IMR-90 (cell line): ENCODE measurements around the gene EGFL7. TPM values are rescaled to one million over a fixed set of nuclear protein-coding genes. Genes with fewer than 3 reads are reported as not detected.

Experiments
- ATAC-seq: fragments of 200-7000 bp; cut with Tn5 transposase; 2 replicates; pipeline ENCODE4 v1.9.1; 2020; ENCODE audit warnings: low read depth, mild to moderate bottlenecking, moderate library complexity
- BruUV-seq: library from RNA; stranded (reverse); fragments of 400-500 nt; replicated peaks from 2 replicates; lab custom pipeline; 2021; lab: Mats Ljungman, UMichigan
- CTCF ChIA-PET: fragments of 300-600 bp; formaldehyde crosslinking; extraction: SDS; loops from one replicate; lab custom pipeline; 2021; ENCODE audit warnings: antibody characterized with exemption; lab: Yijun Ruan, JAX
- POLR2A ChIA-PET: fragments of 300-600 bp; sonication (Branson Sonifier 250); formaldehyde crosslinking; loops from one replicate; lab custom pipeline; 2022; ENCODE audit warnings: antibody characterized with exemption; ENCODE audit not compliant: unreplicated experiment; lab: Charles Lee
- DNase-seq: peaks from one replicate; pipeline ENCODE4 v3.0.0; 2013
- H2AFZ ChIP-seq: replicated peaks from 2 replicates; pipeline ENCODE3; 2013; ENCODE audit warnings: low read length, mild to moderate bottlenecking; ENCODE audit not compliant: poor library complexity
- H2AK5ac ChIP-seq: 2 replicates; pipeline ENCODE4 v1.6.1; 2013; ENCODE audit warnings: low read depth, low read length, inconsistent platforms
- H2AK9ac ChIP-seq: replicated peaks from 2 replicates; pipeline ENCODE3; 2013; ENCODE audit warnings: mild to moderate bottlenecking, low read depth, low read length, moderate library complexity; ENCODE audit not compliant: poor library complexity
- H2BK120ac ChIP-seq: 2 replicates; pipeline ENCODE4 v1.6.1; 2013; ENCODE audit warnings: low read depth, low read length, inconsistent platforms
- H2BK15ac ChIP-seq: 3 replicates; pipeline ENCODE4 v1.6.1; 2013; ENCODE audit warnings: low read depth, low read length, inconsistent platforms
- H2BK20ac ChIP-seq: 2 replicates; pipeline ENCODE4 v1.6.1; 2013; ENCODE audit warnings: low read depth, mild to moderate bottlenecking, inconsistent platforms, low read length, moderate library complexity
- H2BK5ac ChIP-seq: 2 replicates; pipeline ENCODE4 v1.6.1; 2013; ENCODE audit warnings: mild to moderate bottlenecking, low read depth, low read length, inconsistent platforms; ENCODE audit not compliant: poor library complexity, severe bottlenecking
- H3K14ac ChIP-seq: replicated peaks from 2 replicates; pipeline ENCODE4 v1.6.1; 2013; ENCODE audit warnings: low read depth, low read length, inconsistent platforms
- H3K18ac ChIP-seq: 2 replicates; pipeline ENCODE4 v1.6.1; 2013; ENCODE audit warnings: low read depth, low read length, control low read depth
- H3K23ac ChIP-seq: 2 replicates; pipeline ENCODE4 v1.6.1; 2013; ENCODE audit warnings: low read depth, low read length, inconsistent platforms
- H3K27ac ChIP-seq: 2 replicates; pipeline ENCODE4 v1.5.1; 2013; ENCODE audit warnings: mild to moderate bottlenecking, control low read depth, low read length; ENCODE audit not compliant: insufficient read depth
- H3K27me3 ChIP-seq: 2 replicates; pipeline ENCODE4 v1.6.1; 2013; ENCODE audit warnings: low read length; ENCODE audit not compliant: control insufficient read depth, insufficient read depth
- H3K36me3 ChIP-seq: 2 replicates; pipeline ENCODE4 v1.6.1; 2013; ENCODE audit warnings: low read length, mixed read lengths; ENCODE audit not compliant: control insufficient read depth, insufficient read depth
- H3K4ac ChIP-seq: 2 replicates; pipeline ENCODE4 v1.6.1; 2013; ENCODE audit warnings: low read depth, low read length, inconsistent platforms
- H3K4me1 ChIP-seq: 2 replicates; pipeline ENCODE4 v1.6.1; 2013; ENCODE audit warnings: low read length, mixed read lengths; ENCODE audit not compliant: control insufficient read depth, insufficient read depth
- H3K4me2 ChIP-seq: 2 replicates; pipeline ENCODE4 v1.6.1; 2013; ENCODE audit warnings: low read depth, mild to moderate bottlenecking, control low read depth, low read length, moderate library complexity
- H3K4me3 ChIP-seq: 2 replicates; pipeline ENCODE4 v1.5.1; 2013; ENCODE audit warnings: low read depth, mild to moderate bottlenecking, control low read depth, low read length, moderate library complexity; ENCODE audit not compliant: insufficient read depth
- H3K56ac ChIP-seq: 2 replicates; pipeline ENCODE4 v1.6.1; 2013; ENCODE audit warnings: low read length, inconsistent platforms; ENCODE audit not compliant: insufficient read depth; ENCODE audit errors: extremely low read depth
- H3K79me1 ChIP-seq, 2 experiments: 2 replicates each; pipeline ENCODE4 v1.6.1; 2013; ENCODE audit warnings: low read length in 2 of 2, inconsistent platforms in 1 of 2, low read depth in 1 of 2
- H3K9ac ChIP-seq: 2 replicates; pipeline ENCODE4 v1.6.1; 2013; ENCODE audit warnings: low read depth, low read length, control low read depth
- H3K9me1 ChIP-seq: 2 replicates; pipeline ENCODE4 v1.6.1; 2013; ENCODE audit warnings: low read length, inconsistent platforms; ENCODE audit not compliant: insufficient read depth
- H3K9me3 ChIP-seq: 2 replicates; pipeline ENCODE4 v1.6.1; 2013; ENCODE audit warnings: low read length; ENCODE audit not compliant: control insufficient read depth, insufficient read depth
- H4K20me1 ChIP-seq: 2 replicates; pipeline ENCODE4 v1.6.1; 2013; ENCODE audit warnings: low read length, inconsistent platforms; ENCODE audit not compliant: insufficient read depth
- H4K5ac ChIP-seq: 2 replicates; pipeline ENCODE4 v1.6.1; 2013; ENCODE audit warnings: mild to moderate bottlenecking, low read depth, low read length, control low read depth
- H4K8ac ChIP-seq, 2 experiments: 2 replicates each; pipeline ENCODE4 v1.6.1; 2013; ENCODE audit warnings: low read depth in 2 of 2, low read length in 2 of 2, control low read depth in 1 of 2, inconsistent platforms in 1 of 2
- H4K91ac ChIP-seq: 2 replicates; pipeline ENCODE4 v1.6.1; 2013; ENCODE audit warnings: low read depth, low read length, inconsistent platforms; ENCODE audit not compliant: insufficient read depth
- BHLHE40 ChIP-seq: fragments of 150-350 bp; IDR thresholded peaks from 2 replicates; pipeline ENCODE4 v1.6.1; 2016; ENCODE audit warnings: mild to moderate bottlenecking, low read depth, low read length
- CEBPB ChIP-seq: IDR thresholded peaks from 2 replicates; pipeline ENCODE4 v1.6.1; 2012; ENCODE audit warnings: low read depth, low read length, improper control_type of control experiment
- CHD1 ChIP-seq: IDR thresholded peaks from 2 replicates; pipeline ENCODE4 v1.6.1; 2012; ENCODE audit warnings: low read depth, low read length, improper control_type of control experiment
- FOS ChIP-seq: fragments of 150-350 bp; IDR thresholded peaks from 2 replicates; pipeline ENCODE4 v1.6.1; 2016; ENCODE audit warnings: low read depth, low read length
- MAFK ChIP-seq: IDR thresholded peaks from 2 replicates; pipeline ENCODE4 v1.6.1; 2012; ENCODE audit warnings: low read depth, low read length, improper control_type of control experiment
- MAZ ChIP-seq: IDR thresholded peaks from 2 replicates; pipeline ENCODE4 v1.6.1; 2012; ENCODE audit warnings: low read depth, mild to moderate bottlenecking, low read length, improper control_type of control experiment, moderate library complexity, borderline replicate concordance
- MXI1 ChIP-seq: IDR thresholded peaks from 2 replicates; pipeline ENCODE4 v1.6.1; 2012; ENCODE audit warnings: low read depth, mild to moderate bottlenecking, low read length, moderate library complexity, borderline replicate concordance
- NFE2L2 ChIP-seq: fragments of 150-350 bp; IDR thresholded peaks from 2 replicates; pipeline ENCODE4 v1.6.1; 2016; ENCODE audit warnings: low read depth, mild to moderate bottlenecking, low read length
- POLR2A ChIP-seq: IDR thresholded peaks from 2 replicates; pipeline ENCODE4 v1.6.1; 2012; ENCODE audit warnings: mild to moderate bottlenecking, low read depth, low read length
- RAD21 ChIP-seq: IDR thresholded peaks from 2 replicates; pipeline ENCODE4 v1.6.1; 2012; ENCODE audit warnings: low read length, improper control_type of control experiment
- RFX5 ChIP-seq: IDR thresholded peaks from 2 replicates; pipeline ENCODE4 v1.8.0; 2012; ENCODE audit warnings: low read depth, mild to moderate bottlenecking, low read length, moderate library complexity
- SMC3 ChIP-seq: fragments of 150-350 bp; IDR thresholded peaks from 2 replicates; pipeline ENCODE4 v1.6.1; 2016; ENCODE audit warnings: low read depth, mild to moderate bottlenecking, antibody characterized with exemption, low read length, moderate library complexity
- WGBS, 2 experiments: methylation state at CpG; one replicate each; pipeline versions ENCODE4 v1.1.5 to v1.1.7; 2013; ENCODE audit warnings: missing lambda C conversion rate in 2 of 2; ENCODE audit not compliant: insufficient read length in 1 of 2; ENCODE audit errors: extremely low coverage in 2 of 2; 5-methylcytosine and 5-hydroxymethylcytosine counted together
- dilution Hi-C: fragments of 300-500 bp; cut with HindIII; formaldehyde crosslinking; loops from one replicate; pipeline ENCODE4 v1.14.3; 2018; ENCODE audit warnings: low sequenced_read_pairs; ENCODE audit not compliant: unreplicated experiment
- in situ Hi-C: fragments of 300-500 bp; cut with MboI; formaldehyde crosslinking; loops from 3 replicates; pipeline ENCODE4 v1.14.3; 2019; ENCODE audit warnings: low sequenced_read_pairs, inconsistent platforms, mixed read lengths
- intact Hi-C: fragments of 100-400 bp; cut with micrococcal nuclease; formaldehyde crosslinking; loops from 2 replicates; pipeline ENCODE4 v1.10.0; 2022
- polyA plus RNA-seq, 3 experiments: library from polyadenylated mRNA; depleted of rRNA; stranded (reverse); fragments of >200 nt; gene quantifications; 2 replicates each; pipeline ENCODE4 v1.2.3, GENCODE V29; 2012; ENCODE audit warnings: low replicate concordance in 1 of 3
- total RNA-seq: library from RNA; depleted of rRNA; stranded (reverse); fragments of >200 nt; gene quantifications from 2 replicates; pipeline ENCODE4 v1.2.3, GENCODE V29; 2012
- TF ChIP-seq, protein P1 (sequence below): conservative IDR thresholded peaks from 2 replicates; pipeline ENCODE4 v1.5.1; 2012; ENCODE audit warnings: mild to moderate bottlenecking, low read depth, low read length, improper control_type of control experiment
- TF ChIP-seq, protein P2 (sequence below): fragments of 150-350 bp; IDR thresholded peaks from 2 replicates; pipeline ENCODE4 v1.6.1; 2017; ENCODE audit warnings: mild to moderate bottlenecking, antibody characterized with exemption, low read length, low read depth
- TF ChIP-seq, protein P3 (sequence below): fragments of 150-350 bp; IDR thresholded peaks from 2 replicates; pipeline ENCODE4 v1.6.1; 2016; ENCODE audit warnings: low read depth, mild to moderate bottlenecking, low read length, moderate library complexity, borderline replicate concordance

Gene EGFL7
- total and polyA plus RNA-seq, 2 of the 4 experiments (the other 2 are of a cell fraction) = 2.2 to 10.4 TPM

DNA sequence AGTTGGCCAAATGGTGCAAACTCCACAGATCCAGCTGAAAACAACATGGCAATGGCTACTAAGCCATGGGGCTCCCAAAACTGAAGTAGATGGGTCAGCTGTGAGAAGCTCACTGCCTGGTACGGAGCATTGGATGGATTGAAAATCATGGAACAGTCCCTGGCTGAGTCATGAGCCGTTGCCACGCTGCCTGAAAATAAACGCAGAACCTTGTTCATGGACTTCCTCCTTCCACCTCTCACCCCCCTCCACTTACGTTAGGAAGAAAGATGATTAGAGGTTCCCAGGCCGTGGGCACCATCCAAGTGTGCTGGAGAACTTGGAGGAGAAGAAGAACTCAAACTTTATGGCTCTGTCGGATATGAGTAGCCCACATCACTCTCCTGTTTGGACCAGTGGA, 42.8 kb downstream of the EGFL7 start:
- H4K20me1 ChIP-seq = no peaks in the 10 kb centered on the region
- no peak overlapping the region for H3K4me3 ChIP-seq
- no peak overlapping the region for H2BK120ac ChIP-seq
- H3K36me3 ChIP-seq = no peaks in the 10 kb centered on the region
- no peaks in the 10 kb centered on the region for H3K9me3 ChIP-seq
- no peaks in the 10 kb centered on the region for H3K4me1 ChIP-seq
- no peak overlapping the region for H3K56ac ChIP-seq
- in situ Hi-C loops = no loop called here
- no peak overlapping the region for H4K91ac ChIP-seq
- H2AFZ ChIP-seq = no peak overlapping the region
- ChIA-PET CTCF (no interaction called here), POLR2A (no interaction called here)
- peak; percentile 42; the same call in 1 of the 2 replicates for ATAC-seq
- TF ChIP-seq SMC3 (no peak), CEBPB (no peak), BHLHE40 (no peak), FOS (no peak), MAFK (no peak), POLR2A (no peak), CHD1 (no peak), NFE2L2 (no peak), MXI1 (no peak), RAD21 (no peak), RFX5 (no peak), MAZ (no peak)
- TF ChIP-seq, protein P1, sequence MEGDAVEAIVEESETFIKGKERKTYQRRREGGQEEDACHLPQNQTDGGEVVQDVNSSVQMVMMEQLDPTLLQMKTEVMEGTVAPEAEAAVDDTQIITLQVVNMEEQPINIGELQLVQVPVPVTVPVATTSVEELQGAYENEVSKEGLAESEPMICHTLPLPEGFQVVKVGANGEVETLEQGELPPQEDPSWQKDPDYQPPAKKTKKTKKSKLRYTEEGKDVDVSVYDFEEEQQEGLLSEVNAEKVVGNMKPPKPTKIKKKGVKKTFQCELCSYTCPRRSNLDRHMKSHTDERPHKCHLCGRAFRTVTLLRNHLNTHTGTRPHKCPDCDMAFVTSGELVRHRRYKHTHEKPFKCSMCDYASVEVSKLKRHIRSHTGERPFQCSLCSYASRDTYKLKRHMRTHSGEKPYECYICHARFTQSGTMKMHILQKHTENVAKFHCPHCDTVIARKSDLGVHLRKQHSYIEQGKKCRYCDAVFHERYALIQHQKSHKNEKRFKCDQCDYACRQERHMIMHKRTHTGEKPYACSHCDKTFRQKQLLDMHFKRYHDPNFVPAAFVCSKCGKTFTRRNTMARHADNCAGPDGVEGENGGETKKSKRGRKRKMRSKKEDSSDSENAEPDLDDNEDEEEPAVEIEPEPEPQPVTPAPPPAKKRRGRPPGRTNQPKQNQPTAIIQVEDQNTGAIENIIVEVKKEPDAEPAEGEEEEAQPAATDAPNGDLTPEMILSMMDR = no peak
- TF ChIP-seq, protein P2, sequence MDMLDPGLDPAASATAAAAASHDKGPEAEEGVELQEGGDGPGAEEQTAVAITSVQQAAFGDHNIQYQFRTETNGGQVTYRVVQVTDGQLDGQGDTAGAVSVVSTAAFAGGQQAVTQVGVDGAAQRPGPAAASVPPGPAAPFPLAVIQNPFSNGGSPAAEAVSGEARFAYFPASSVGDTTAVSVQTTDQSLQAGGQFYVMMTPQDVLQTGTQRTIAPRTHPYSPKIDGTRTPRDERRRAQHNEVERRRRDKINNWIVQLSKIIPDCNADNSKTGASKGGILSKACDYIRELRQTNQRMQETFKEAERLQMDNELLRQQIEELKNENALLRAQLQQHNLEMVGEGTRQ = no peak
- TF ChIP-seq, protein P3, sequence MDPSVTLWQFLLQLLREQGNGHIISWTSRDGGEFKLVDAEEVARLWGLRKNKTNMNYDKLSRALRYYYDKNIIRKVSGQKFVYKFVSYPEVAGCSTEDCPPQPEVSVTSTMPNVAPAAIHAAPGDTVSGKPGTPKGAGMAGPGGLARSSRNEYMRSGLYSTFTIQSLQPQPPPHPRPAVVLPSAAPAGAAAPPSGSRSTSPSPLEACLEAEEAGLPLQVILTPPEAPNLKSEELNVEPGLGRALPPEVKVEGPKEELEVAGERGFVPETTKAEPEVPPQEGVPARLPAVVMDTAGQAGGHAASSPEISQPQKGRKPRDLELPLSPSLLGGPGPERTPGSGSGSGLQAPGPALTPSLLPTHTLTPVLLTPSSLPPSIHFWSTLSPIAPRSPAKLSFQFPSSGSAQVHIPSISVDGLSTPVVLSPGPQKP = no peak
- no peak overlapping the region for H3K9ac ChIP-seq
- peak; percentile 47 for DNase-seq
- H4K5ac ChIP-seq = no peak overlapping the region
- H2AK5ac ChIP-seq = no peak overlapping the region
- H3K4me2 ChIP-seq = no peak overlapping the region
- H3K27ac ChIP-seq = no peak overlapping the region
- dilution Hi-C loops = no loop called here
- intact Hi-C loops = no loop called here
- H3K79me1 ChIP-seq = no peaks in the 10 kb centered on the region
- H2AK9ac ChIP-seq = no peak overlapping the region
- no peak overlapping the region for H2BK15ac ChIP-seq
- H2BK20ac ChIP-seq = no peak overlapping the region
- H3K4ac ChIP-seq = no peak overlapping the region
- no peak overlapping the region for H2BK5ac ChIP-seq
- H3K14ac ChIP-seq = no peak overlapping the region
- no peak overlapping the region for H3K18ac ChIP-seq
- no TSS peak for BruUV-seq
- H4K8ac ChIP-seq = no peak overlapping the region
- peaks cover 19% of the 10 kb centered on the region for H3K27me3 ChIP-seq
- WGBS, 2 experiments = 100% methylated on average over 1 of the region's 7 CpGs; no CpG with 5 or more reads in 1 of the 2 experiments
- no peak overlapping the region for H3K23ac ChIP-seq
- H3K9me1 ChIP-seq = no peaks in the 10 kb centered on the region
